Myocyte (in vitro differentiated cells): ENCODE results near the gene ID1. TPM values are rescaled to one million over a fixed set of nuclear protein-coding genes. Genes with fewer than 3 reads are reported as not detected.
"Not testable (repeated sequence)": the region's sequence is repeated elsewhere in the genome, so short reads cannot be mapped to it uniquely, and the experiment has no call there.

Experiments
- DNase-seq: peaks from one replicate; pipeline ENCODE4 v3.0.0-alpha.2; 2012; ENCODE audit warnings: low read depth
- microRNA-seq: library from miRNA; unstranded; fragments of <30 nt; microRNA quantifications from one replicate; pipeline ENCODE4, GENCODE V29; 2016
- total RNA-seq: library from RNA; depleted of rRNA; stranded (reverse); fragments of >200 nt; gene quantifications from 2 replicates; pipeline ENCODE4 v1.2.3, GENCODE V29; 2014

Gene ID1
- total RNA-seq, 1 donor from 2014 or later: 6.7 TPM

DNA sequence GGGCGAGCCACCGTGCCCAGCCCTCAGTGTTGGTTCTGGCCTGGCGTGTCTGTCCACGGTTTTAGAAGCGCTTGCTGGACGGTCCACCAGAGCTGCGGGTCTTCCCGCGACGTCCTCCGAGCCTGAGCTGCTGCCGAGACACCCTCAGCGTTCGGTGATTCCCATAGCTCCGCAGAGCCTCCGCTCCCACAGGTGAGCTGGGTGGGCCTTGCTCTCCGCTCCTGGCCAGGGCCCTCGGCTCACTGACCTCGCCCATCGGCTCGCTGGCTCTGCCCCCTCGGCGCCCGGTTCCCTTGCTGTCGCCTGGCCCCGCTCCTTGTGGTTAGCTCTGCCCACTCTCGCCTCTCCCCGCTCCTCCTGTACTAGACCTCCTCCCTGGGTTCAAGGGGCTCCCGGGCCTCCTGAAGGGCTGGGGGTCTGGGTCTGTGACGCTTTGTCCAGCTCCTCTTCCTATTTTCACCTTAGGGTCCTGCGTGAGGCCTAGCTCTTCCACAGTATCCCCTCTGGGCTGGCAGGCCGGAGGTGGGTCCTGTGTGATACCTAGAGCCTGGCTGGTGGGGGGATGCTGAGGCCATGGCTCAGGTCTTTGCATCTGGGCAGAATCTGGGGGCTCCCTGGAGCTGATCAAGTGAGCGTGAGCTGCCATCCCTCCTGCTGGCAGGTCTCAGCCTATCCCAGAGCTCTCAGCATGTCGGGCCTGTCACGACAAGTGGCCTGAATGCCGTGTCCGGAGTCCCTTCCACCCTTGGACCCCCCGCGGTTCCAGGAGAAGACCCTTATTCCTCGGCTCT is 27.7 kb downstream of the ID1 start:
- DNase-seq: no peak

DNA sequence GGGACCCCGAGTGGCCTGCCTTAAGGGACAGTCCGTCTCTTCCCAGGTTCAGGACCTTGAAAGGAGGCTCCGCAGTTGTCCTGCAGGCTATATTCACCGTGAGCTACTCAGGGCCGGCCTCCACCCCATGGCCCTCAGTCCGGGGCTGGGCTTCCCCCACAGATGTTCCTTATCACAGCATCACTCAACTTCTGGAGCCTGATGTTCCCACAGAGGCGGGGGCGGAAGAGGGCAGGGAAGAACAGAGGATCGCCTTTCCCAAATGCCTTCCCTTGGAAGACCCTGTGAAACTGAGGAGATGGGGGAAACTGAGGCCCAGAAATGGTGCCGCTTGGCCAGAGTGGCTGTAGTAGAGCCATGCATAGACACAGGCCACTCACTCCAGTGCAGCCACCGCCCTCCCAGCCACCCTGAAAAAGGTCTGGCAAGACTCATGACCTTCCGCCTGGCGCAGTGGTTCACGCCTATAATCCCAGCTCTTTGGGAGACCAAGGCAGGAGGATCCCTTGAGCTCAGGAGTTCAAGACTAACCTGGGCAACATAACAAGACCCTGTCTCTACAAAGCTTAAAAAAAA is 28.3 kb downstream of the ID1 start:
- no peak for DNase-seq

DNA sequence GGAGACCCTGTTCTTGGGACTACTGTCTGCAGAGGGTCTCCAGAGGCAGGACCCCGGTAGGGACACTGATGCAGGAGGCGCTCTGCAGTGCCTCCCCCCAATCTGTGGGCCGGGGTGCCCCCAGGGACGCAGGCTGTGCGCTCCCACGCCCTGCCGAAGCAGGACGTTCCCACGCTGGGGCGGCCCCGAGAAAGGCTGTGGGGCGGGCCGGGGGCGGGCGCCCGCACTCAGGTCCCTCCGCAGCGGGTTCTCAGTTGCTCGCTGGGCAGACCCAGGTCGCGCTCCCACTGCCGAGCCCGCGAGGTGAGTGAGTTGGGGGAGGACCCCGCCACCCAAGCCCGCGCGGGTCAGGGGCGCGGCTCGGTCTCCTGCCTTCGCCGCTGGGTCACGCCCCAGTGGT is 32.6 kb downstream of the ID1 start, which contains the start of gene COX4I2:
COX4I2 (plus strand) TSS at position 253 of the 400 bp plus-strand sequence. CDS start 1,106 bp downstream, outside the sequence.
- no peak for DNase-seq

DNA sequence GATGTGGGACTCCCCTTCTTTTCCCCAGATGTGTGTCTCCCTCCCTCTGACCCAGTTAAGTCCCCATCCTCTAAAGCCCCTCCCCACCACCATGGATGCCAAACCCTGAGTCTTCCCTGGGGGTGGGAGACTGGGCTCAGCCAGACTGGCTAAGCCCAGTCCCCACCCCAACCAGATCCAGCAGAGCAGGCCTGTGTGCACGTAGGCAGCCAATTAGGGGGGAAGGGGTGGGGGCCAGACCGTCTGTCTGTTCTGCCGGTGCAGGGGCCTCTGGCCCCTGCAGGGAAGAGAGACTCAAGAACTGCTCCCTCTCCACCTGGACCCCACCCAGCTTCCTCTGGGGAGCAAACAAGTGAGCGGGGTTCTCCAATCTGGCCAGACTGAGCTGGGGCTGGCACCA is 33.2 kb downstream of the ID1 start:
- DNase-seq: no peak

DNA sequence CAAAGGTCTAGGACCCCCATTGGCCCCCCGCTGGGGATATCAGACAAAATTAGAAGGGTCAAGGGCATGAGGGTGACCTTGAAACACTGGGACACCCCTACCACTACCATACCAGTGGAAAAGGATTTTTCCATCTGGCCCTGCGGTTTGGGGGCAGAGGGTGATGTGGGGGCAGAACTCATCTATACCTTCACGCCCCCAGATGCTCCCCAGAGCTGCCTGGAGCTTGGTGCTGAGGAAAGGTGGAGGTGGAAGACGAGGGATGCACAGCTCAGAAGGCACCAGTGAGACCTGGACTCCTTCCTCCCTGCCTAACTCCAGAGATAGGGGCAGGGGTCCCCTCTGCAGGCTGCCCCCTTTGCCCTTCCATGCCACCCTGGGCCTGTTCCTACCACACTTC is 33.7 kb downstream of the ID1 start:
- DNase-seq: no peak

DNA sequence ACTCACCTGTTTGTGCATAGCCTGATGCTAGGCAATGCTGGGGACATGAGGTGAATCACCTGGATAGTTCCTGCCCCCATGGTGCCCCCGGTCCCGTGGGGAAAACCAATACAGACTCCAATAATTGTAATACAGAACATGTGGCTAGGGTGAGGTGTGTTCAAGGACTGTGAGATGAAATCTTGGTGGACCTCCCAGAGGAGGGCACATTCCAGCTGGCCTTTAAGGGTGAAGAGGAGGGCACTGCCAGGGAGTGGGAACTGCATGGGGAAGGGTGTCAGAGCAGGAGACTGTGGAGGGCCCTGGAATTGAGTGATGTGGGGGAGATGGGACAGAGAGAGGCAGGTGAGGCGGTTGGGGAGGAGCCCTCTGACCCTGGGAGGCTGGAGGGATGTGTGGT is 35.2 kb downstream of the ID1 start:
- DNase-seq: no peak

DNA sequence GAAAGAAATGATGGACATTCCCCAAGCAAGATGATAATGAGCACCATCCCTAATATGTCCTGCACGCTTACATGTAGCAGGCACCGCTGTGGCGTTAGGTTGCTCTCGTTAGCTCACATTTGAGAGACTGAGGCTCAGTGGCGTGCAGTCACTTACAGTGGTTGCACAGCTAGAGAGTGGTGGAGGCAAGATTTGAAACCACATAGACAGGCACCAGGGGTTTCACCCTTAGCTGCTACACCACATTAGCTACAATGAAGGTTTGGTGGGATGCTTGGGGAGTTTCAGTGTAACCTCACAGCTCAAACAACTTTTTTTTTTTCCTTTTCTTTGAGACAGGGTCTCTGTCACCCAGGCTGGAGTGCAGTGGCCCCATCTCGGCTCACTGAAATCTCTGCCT is 36.3 kb downstream of the ID1 start:
- no peak for DNase-seq

DNA sequence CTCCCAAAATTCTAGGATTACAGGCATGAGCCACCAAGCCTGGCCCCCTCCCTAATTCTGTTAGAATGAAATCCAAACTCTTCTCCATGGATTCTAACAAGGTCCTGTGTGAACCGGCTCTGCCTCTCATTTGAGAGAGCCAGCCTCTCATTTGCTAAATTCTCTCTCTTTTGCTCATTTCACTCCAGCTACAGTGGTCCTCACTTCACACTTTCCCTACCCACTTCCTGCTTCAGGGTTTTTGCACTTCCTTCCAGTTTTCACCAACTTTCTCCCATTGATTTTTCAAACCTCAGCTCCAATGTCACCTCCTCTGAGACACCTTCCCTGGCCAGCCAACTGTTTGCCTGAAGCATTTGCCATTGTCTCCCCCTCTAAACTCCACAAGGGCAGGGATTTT is 37.7 kb downstream of the ID1 start:
- DNase-seq: no peak

DNA sequence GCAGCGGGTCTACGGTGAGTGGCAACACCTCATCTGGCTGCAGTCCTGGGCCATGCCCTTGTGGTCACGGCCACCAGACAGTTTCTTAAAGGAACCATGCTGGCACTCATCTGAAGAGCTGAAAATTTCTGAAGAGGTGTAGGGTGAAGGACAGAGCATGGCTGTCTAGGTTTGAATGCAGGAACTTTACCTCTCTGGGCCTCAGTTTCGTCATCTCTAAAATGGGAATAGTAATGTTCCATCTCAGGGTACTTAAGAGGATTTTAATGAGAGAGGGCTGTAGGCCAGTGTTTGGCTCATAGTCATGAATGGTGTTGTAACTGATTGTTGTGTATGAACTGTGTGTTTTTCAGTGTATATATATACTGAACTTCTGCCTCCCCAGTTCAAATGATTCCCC is 38.4 kb downstream of the ID1 start:
- DNase-seq: no peak

DNA sequence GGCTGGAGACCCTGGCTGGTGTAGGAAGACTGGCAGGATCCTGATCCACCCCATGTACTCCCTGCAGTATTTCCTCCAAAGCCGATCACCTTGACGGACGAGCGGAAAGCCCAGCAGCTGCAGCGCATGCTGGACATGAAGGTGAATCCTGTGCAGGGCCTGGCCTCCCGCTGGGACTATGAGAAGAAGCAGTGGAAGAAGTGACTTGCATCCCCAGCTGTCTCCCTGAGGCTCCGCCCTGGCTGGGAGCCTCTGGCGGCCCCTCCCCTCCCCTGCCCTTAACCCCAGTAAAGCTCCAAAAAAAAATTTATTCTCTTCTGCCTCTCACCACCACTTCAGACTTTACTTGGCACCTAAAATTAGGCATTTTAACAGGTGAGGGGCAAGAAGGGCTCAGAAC is 39.6 kb downstream of the ID1 start:
- peak; percentile 62 for DNase-seq

DNA sequence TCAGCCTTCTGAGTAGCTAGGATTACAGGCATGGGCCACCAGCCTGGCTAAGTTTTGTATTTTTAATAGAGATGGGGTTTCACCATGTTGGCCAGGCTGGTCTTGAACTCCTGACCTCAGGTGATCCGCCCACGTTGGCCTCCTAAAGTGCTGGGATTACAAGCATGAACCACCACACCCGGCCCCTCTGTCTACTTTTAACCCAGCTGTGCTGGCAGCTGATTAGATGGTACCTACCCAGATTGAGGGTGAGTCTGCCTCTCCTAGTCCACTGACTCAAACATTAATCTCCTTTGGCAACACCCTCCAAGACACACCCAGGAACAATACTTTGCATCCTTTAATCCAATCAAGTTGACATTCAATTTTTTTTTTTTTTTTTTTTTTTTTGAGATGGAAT is 43.0 kb downstream of the ID1 start:
- DNase-seq: not testable (repeated sequence)

DNA sequence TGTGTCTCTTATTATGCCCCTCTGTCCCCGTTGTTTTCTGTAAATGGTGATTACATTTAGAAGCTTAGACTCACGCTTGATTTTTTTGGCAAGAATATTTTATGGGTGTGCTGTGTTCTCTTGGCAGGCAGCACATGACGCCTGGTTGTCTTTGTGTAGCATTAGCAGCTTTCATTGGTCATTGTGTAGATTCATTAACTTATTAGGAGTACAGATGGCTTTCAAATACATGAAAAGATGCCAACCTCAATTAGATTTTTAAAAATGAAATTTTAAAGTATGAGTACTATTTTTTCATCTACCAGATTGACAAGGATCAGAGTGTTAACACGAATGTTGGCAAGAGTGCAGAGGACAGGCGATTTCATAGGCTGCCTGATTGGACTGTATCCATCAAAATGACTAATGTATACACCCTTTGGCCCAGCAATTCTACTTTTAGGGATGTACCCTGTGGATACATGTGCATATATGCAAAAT is 47.9 kb downstream of the ID1 start:
- no peak for DNase-seq

DNA sequence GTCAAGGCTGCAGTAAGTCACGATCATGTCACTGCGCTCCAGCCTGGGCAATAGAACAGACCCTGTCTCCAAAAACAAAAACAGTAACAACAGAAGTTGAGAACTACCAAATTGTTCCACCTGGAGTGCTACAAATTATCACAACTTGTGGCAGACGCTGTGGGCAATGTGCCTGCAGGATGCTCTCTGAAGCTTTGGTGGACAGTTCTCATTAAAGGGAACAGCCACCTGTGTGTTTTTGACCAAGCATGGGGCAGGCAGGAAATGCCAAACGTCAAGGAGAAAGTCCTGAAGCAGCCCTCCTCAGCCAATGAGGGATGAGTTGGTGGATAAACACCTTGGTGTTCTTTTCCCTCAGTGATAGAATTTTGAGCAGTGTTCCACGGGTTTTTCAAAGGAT is 48.5 kb downstream of the ID1 start:
- DNase-seq: no peak

DNA sequence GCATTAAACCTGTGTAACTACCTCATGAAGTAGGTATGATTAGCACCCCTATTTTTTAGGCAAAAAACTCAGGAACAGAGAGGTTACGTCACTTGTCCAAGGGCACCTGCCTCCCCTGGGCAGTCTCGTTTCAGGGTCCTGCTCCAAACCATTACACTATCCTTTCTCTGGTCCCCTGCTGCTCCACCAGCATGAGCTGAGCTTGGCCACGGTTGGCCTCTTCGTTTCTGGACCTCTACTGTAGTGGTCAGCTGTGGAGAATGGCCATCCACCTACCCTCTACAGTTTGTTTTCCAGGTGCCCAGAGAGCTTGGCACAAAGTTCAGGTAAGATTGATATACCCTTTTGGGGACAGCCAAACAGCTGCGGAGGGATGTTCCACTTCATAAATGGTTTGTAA is 49.4 kb downstream of the ID1 start:
- no peak for DNase-seq

Small RNA genes lying within 50 kb of the gene (microRNA-seq; reads per million reads assigned to microRNA genes)
- gene MIR3193: not detected

Other genes starting within 250 kb of the ID1 start
- gene DEFB118, start 236.7 kb upstream of the ID1 start, total RNA-seq: not detected in 2 replicates
- not detected in 2 replicates for gene DEFB119, start 214.7 kb upstream of the ID1 start, total RNA-seq
- gene DEFB121, start 199.1 kb upstream of the ID1 start, total RNA-seq: not detected in 2 replicates
- gene DEFB123, start 164.7 kb upstream of the ID1 start, total RNA-seq: not detected in 2 replicates
- not detected in 2 replicates for gene DEFB124, start 130.2 kb upstream of the ID1 start, total RNA-seq
- gene REM1, start 130.0 kb upstream of the ID1 start, total RNA-seq: 0.27 and 0.68 TPM in 2 replicates
- 78.3 and 79.2 TPM in 2 replicates for gene HM13, start 90.8 kb upstream of the ID1 start, total RNA-seq
- gene COX4I2, start 32.6 kb downstream of the ID1 start, total RNA-seq: not detected in 2 replicates
- gene BCL2L1, start 117.6 kb downstream of the ID1 start, total RNA-seq: 172 and 239 TPM in 2 replicates
- 7.0 and 10.5 TPM in 2 replicates for gene TPX2, start 134.0 kb downstream of the ID1 start, total RNA-seq
- 0.10 and 0.13 TPM in 2 replicates for gene MYLK2, start 214.1 kb downstream of the ID1 start, total RNA-seq
- gene FOXS1, start 240.3 kb downstream of the ID1 start, total RNA-seq: 0.56 and 0.99 TPM in 2 replicates